ENCODE results near the gene ADAMTS9.

- TF ChIP-seq, protein P1, sequence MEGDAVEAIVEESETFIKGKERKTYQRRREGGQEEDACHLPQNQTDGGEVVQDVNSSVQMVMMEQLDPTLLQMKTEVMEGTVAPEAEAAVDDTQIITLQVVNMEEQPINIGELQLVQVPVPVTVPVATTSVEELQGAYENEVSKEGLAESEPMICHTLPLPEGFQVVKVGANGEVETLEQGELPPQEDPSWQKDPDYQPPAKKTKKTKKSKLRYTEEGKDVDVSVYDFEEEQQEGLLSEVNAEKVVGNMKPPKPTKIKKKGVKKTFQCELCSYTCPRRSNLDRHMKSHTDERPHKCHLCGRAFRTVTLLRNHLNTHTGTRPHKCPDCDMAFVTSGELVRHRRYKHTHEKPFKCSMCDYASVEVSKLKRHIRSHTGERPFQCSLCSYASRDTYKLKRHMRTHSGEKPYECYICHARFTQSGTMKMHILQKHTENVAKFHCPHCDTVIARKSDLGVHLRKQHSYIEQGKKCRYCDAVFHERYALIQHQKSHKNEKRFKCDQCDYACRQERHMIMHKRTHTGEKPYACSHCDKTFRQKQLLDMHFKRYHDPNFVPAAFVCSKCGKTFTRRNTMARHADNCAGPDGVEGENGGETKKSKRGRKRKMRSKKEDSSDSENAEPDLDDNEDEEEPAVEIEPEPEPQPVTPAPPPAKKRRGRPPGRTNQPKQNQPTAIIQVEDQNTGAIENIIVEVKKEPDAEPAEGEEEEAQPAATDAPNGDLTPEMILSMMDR (IDR thresholded peaks at IDR 0.05), result no peak
- TF ChIP-seq EP300 (IDR thresholded peaks at IDR 0.05) (no peak), POLR2A (IDR thresholded peaks at IDR 0.05) (no peak)
Measured at GRCh38 chr3:64726414-64727090, 38.8 kb upstream of the ADAMTS9 start.

Data from ovary (tissue), 3 donors.